Dermis blood vessel endothelial cell (primary cell): Measurements from ENCODE around the gene PLIN4. TPM values are rescaled to one million over a fixed set of nuclear protein-coding genes. Genes with fewer than 3 reads are reported as not detected.
"Not testable (repeated sequence)": the region's sequence is repeated elsewhere in the genome, so short reads cannot be mapped to it uniquely, and the experiment has no call there.

Experiments used
- DNase-seq: peaks from one replicate; pipeline ENCODE4 v3.0.0; 2010
- total RNA-seq: library from RNA; depleted of rRNA; stranded (reverse); fragments of >200 nt; gene quantifications from 2 replicates; pipeline ENCODE4 v1.2.3, GENCODE V29; 2014

PLIN4 gene
- total RNA-seq, 1 donor from 2014 or later, result 1.5 TPM

- peak; percentile 53 for DNase-seq
These were observed 29.3 kb upstream of the PLIN4 start for GRCh38 chr19:4547303-4548237.

- no peak for DNase-seq
These were observed 25.8 kb upstream of the PLIN4 start for GRCh38 chr19:4543842-4544647.

GRCh38 chr19:4542896-4543841 lies 24.9 kb upstream of the PLIN4 start:
- DNase-seq, result no peak

- DNase-seq, result not testable (repeated sequence)
These were observed 23.5 kb upstream of the PLIN4 start for GRCh38 chr19:4541806-4542145.

- peak; percentile 41 for DNase-seq
These were observed 23.0 kb upstream of the PLIN4 start for GRCh38 chr19:4541114-4541805.

GRCh38 chr19:4539693-4540581 lies 21.7 kb upstream of the PLIN4 start, which contains the start of gene LRG1:
Gene LRG1 (minus strand): TSS chr19:4540036. CDS start chr19:4540013, 23 bp downstream.
- peak; percentile 55 for DNase-seq

GRCh38 chr19:4539169-4539692 lies 20.9 kb upstream of the PLIN4 start:
- no peak for DNase-seq

GRCh38 chr19:4538601-4538954 lies 20.3 kb upstream of the PLIN4 start:
- no peak for DNase-seq

- DNase-seq, result no peak
These were observed 19.8 kb upstream of the PLIN4 start for GRCh38 chr19:4537953-4538600.

- DNase-seq, result no peak
These were observed 18.5 kb upstream of the PLIN4 start for GRCh38 chr19:4536798-4537197.

GRCh38 chr19:4534836-4535658 lies 16.8 kb upstream of the PLIN4 start, which contains the start of gene PLIN5:
Gene PLIN5 (minus strand): TSS chr19:4535224. CDS start chr19:4534074, 1,150 bp downstream.
- DNase-seq, result peak; percentile 73

- no peak for DNase-seq
These were observed 15.6 kb upstream of the PLIN4 start for GRCh38 chr19:4533835-4534424.

- DNase-seq, result no peak
These were observed 15.0 kb upstream of the PLIN4 start for GRCh38 chr19:4533334-4533733.

- no peak for DNase-seq
These were observed 13.4 kb upstream of the PLIN4 start for GRCh38 chr19:4531562-4532165.

- no peak for DNase-seq
These were observed 11.7 kb upstream of the PLIN4 start for GRCh38 chr19:4529924-4530522.

GRCh38 chr19:4528843-4529242 lies 10.6 kb upstream of the PLIN4 start:
- DNase-seq, result no peak

GRCh38 chr19:4527377-4527776 lies 9.1 kb upstream of the PLIN4 start:
- DNase-seq, result not testable (repeated sequence)

GRCh38 chr19:4525563-4526002 lies 7.3 kb upstream of the PLIN4 start:
- no peak for DNase-seq
